ENCODE results near the gene UST. TPM values are rescaled to one million over a fixed set of nuclear protein-coding genes. Genes with fewer than 3 reads are reported as not detected.
"Not testable (repeated sequence)": the region's sequence is repeated elsewhere in the genome, so short reads cannot be mapped to it uniquely, and the experiment has no call there.

The UST gene
- total RNA-seq, 2 donors from 2014 or later, result 15.3 to 16.3 TPM

- Histone ChIP-seq H3K4me3 (ENCODE audit: low read length) (no peak overlapping the region), H3K9ac (ENCODE audit: extremely low read depth, low read length, poor library complexity, severe bottlenecking) (no peak overlapping the region), H3K27ac (ENCODE audit: low read depth, low read length) (no peak overlapping the region), H3K36me3 (ENCODE audit: control insufficient read depth, insufficient read depth, low read length) (no peaks in the 10 kb centered on the region), H3K9me3 (ENCODE audit: control insufficient read depth, low read length) (no peaks in the 10 kb centered on the region), H3K4me1 (ENCODE audit: control insufficient read depth, insufficient read depth, low read length) (no peaks in the 10 kb centered on the region), H3K27me3 (ENCODE audit: control insufficient read depth, insufficient read depth, low read length, poor library complexity, severe bottlenecking) (no peaks in the 10 kb centered on the region)
- no peak for DNase-seq
- no peak for TF ChIP-seq CTCF (conservative IDR thresholded peaks at IDR 0.05)
- no peaks in the 10 kb centered on the region for H3K9me3 Mint-ChIP-seq
- H3K27me3 Mint-ChIP-seq (ENCODE audit: insufficient read depth), result peaks cover 11% of the 10 kb centered on the region
- H3K4me3 Mint-ChIP-seq, result no peak overlapping the region
- WGBS, 2 experiments (ENCODE audit: insufficient coverage in 1 of 2, insufficient read length in 1 of 2), result 96 to 100% methylated on average over 1 to 2 of the region's 2 CpGs
- H3K4me1 Mint-ChIP-seq, result peaks cover 11% of the 10 kb centered on the region
- H3K36me3 Mint-ChIP-seq (ENCODE audit: low read depth), result no peaks in the 10 kb centered on the region
- no peak overlapping the region for H3K27ac Mint-ChIP-seq
These were observed 5.0 kb downstream of the UST start for GRCh38 chr6:148751793-148752170.

GRCh38 chr6:148755379-148755778 lies 8.5 kb downstream of the UST start:
- not testable (repeated sequence) for H3K27me3 Mint-ChIP-seq (ENCODE audit: insufficient read depth); H3K9me3 Mint-ChIP-seq; H3K4me3 ChIP-seq (ENCODE audit: low read length); H3K27ac ChIP-seq (ENCODE audit: low read depth, low read length); DNase-seq; H3K36me3 ChIP-seq (ENCODE audit: control insufficient read depth, insufficient read depth, low read length); H3K9me3 ChIP-seq (ENCODE audit: control insufficient read depth, low read length); H3K4me1 ChIP-seq (ENCODE audit: control insufficient read depth, insufficient read depth, low read length); H3K4me3 Mint-ChIP-seq; H3K36me3 Mint-ChIP-seq (ENCODE audit: low read depth); H3K27ac Mint-ChIP-seq; H3K27me3 ChIP-seq (ENCODE audit: control insufficient read depth, insufficient read depth, low read length, poor library complexity, severe bottlenecking); H3K9ac ChIP-seq (ENCODE audit: extremely low read depth, low read length, poor library complexity, severe bottlenecking)
- no CpG with 5 or more reads among the region's 1 CpG for WGBS, 2 experiments (ENCODE audit: insufficient coverage in 1 of 2, insufficient read length in 1 of 2)
- peaks cover 15% of the 10 kb centered on the region for H3K4me1 Mint-ChIP-seq
- TF ChIP-seq CTCF (conservative IDR thresholded peaks at IDR 0.05), result peak; percentile 50

GRCh38 chr6:148757944-148758480 lies 11.2 kb downstream of the UST start:
- 59 to 70% methylated on average over 2 of the region's 2 CpGs for WGBS, 2 experiments (ENCODE audit: insufficient coverage in 1 of 2, insufficient read length in 1 of 2)
- Mint-ChIP-seq H3K9me3 (no peaks in the 10 kb centered on the region), H3K27ac (no peak overlapping the region), H3K36me3 (ENCODE audit: low read depth) (no peaks in the 10 kb centered on the region), H3K27me3 (ENCODE audit: insufficient read depth) (no peaks in the 10 kb centered on the region), H3K4me3 (no peak overlapping the region), H3K4me1 (peaks cover 37% of the 10 kb centered on the region)
- Histone ChIP-seq H3K27ac (ENCODE audit: low read depth, low read length) (no peak overlapping the region), H3K9me3 (ENCODE audit: control insufficient read depth, low read length) (no peaks in the 10 kb centered on the region), H3K36me3 (ENCODE audit: control insufficient read depth, insufficient read depth, low read length) (no peaks in the 10 kb centered on the region), H3K4me1 (ENCODE audit: control insufficient read depth, insufficient read depth, low read length) (peaks cover 4% of the 10 kb centered on the region), H3K27me3 (ENCODE audit: control insufficient read depth, insufficient read depth, low read length, poor library complexity, severe bottlenecking) (no peaks in the 10 kb centered on the region), H3K4me3 (ENCODE audit: low read length) (no peak overlapping the region), H3K9ac (ENCODE audit: extremely low read depth, low read length, poor library complexity, severe bottlenecking) (no peak overlapping the region)
- no peak for TF ChIP-seq CTCF (conservative IDR thresholded peaks at IDR 0.05)
- no peak for DNase-seq
